Aorta (tissue), 4 donors: Measurements from ENCODE around the gene PGP. TPM values are rescaled to one million over a fixed set of nuclear protein-coding genes. Genes with fewer than 3 reads are reported as not detected.

Experiments
- polyA plus RNA-seq, 2 donors: library from polyadenylated mRNA; stranded (reverse); fragments of 200-250 nt; gene quantifications; one replicate each; pipeline ENCODE4 v1.2.3, GENCODE V29; 2013
- total RNA-seq, 2 donors: library from RNA; stranded (reverse); fragmentation: NEBNext Ultra II Directional; extraction: Animal tissue kit (Norgen Biotek cat#: 25700); gene quantifications; one replicate each; pipeline ENCODE4 v1.2.1, GENCODE V29; 2021
- donor health status: healthy with polysubstance abuse.
- donor health status: Bipolar disorder and iron deficiency.
- donor health status: DM: no; HTN: no; CAD: no.
- donor health status: DM: yes; HTN: yes; CAD: no.

The PGP gene
- total and polyA plus RNA-seq, 4 donors, result 7.3 to 15.4 (median 9.0) TPM

Other genes with a start within 250 kb of the PGP start
- gene RNF151, start 248.0 kb downstream of the PGP start, total RNA-seq, result not detected
- not detected for gene RNF151, start 248.0 kb downstream of the PGP start, polyA plus RNA-seq
- gene TBL3, start 242.8 kb downstream of the PGP start, total RNA-seq, result 10 to 100 TPM; 16.1 to 19.8 TPM
- gene TBL3, start 242.8 kb downstream of the PGP start, polyA plus RNA-seq, result 10 to 100 TPM; 14.9 to 85.5 TPM
- not detected for gene NOXO1, start 233.4 kb downstream of the PGP start, total RNA-seq
- gene NOXO1, start 233.4 kb downstream of the PGP start, polyA plus RNA-seq, result under 1 TPM in 1 of 2 donors, not detected in 1; 0.84 TPM
- 10 to 100 TPM; 11.3 to 13.3 TPM for gene GFER, start 230.6 kb downstream of the PGP start, total RNA-seq
- 10 to 100 TPM; 32.5 to 44.2 TPM for gene GFER, start 230.6 kb downstream of the PGP start, polyA plus RNA-seq
- gene SYNGR3, start 224.9 kb downstream of the PGP start, total RNA-seq, result under 1 TPM; 0.36 to 0.57 TPM
- under 1 TPM in 1 of 2 donors, not detected in 1; 0.26 TPM for gene SYNGR3, start 224.9 kb downstream of the PGP start, polyA plus RNA-seq
- gene ZNF598, start 205.0 kb downstream of the PGP start, total RNA-seq, result 10 to 100 TPM; 31.0 to 34.4 TPM
- gene ZNF598, start 205.0 kb downstream of the PGP start, polyA plus RNA-seq, result 10 to 100 TPM; 12.8 to 32.9 TPM
- gene NPW, start 195.1 kb downstream of the PGP start, total RNA-seq, result 1 to 10 TPM in 1 of 2 donors, not detected in 1; 1.2 TPM
- gene NPW, start 195.1 kb downstream of the PGP start, polyA plus RNA-seq, result under 1 TPM in 1 of 2 donors, not detected in 1; 0.56 TPM
- gene NHERF2, start 187.9 kb downstream of the PGP start, total RNA-seq, result 100 to 1,000 TPM in 1 of 2 donors, 10 to 100 TPM in 1; 81.8 to 110 TPM
- gene NHERF2, start 187.9 kb downstream of the PGP start, polyA plus RNA-seq, result 100 to 1,000 TPM; 119 to 133 TPM
- gene NTHL1, start 167.0 kb downstream of the PGP start, total RNA-seq, result 10 to 100 TPM in 1 of 2 donors, 1 to 10 TPM in 1; 7.4 to 12.9 TPM
- gene NTHL1, start 167.0 kb downstream of the PGP start, polyA plus RNA-seq, result 10 to 100 TPM; 24.4 to 33.8 TPM
- gene TSC2, start 166.9 kb downstream of the PGP start, total RNA-seq, result 100 to 1,000 TPM in 1 of 2 donors, 10 to 100 TPM in 1; 92.4 to 146 TPM
- gene TSC2, start 166.9 kb downstream of the PGP start, polyA plus RNA-seq, result 100 to 1,000 TPM in 1 of 2 donors, 10 to 100 TPM in 1; 16.2 to 166 TPM
- gene PKD1, start 78.9 kb downstream of the PGP start, total RNA-seq, result 100 to 1,000 TPM; 325 to 337 TPM
- gene PKD1, start 78.9 kb downstream of the PGP start, polyA plus RNA-seq, result 100 to 1,000 TPM in 1 of 2 donors, 10 to 100 TPM in 1; 42.8 to 270 TPM
- under 1 TPM in 1 of 2 donors, not detected in 1; 0.51 TPM for gene RAB26, start 66.2 kb downstream of the PGP start, total RNA-seq
- 1 to 10 TPM; 2.5 to 4.8 TPM for gene RAB26, start 66.2 kb downstream of the PGP start, polyA plus RNA-seq
- 10 to 100 TPM; 47.7 to 54.4 TPM for gene TRAF7, start 59.1 kb downstream of the PGP start, total RNA-seq
- gene TRAF7, start 59.1 kb downstream of the PGP start, polyA plus RNA-seq, result 10 to 100 TPM; 24.4 to 38.0 TPM
- gene CASKIN1, start 18.2 kb downstream of the PGP start, total RNA-seq, result under 1 TPM in 1 of 2 donors, not detected in 1; 0.15 TPM
- gene CASKIN1, start 18.2 kb downstream of the PGP start, polyA plus RNA-seq, result under 1 TPM; 0.13 to 0.28 TPM
- 10 to 100 TPM; 14.1 to 19.9 TPM for gene MLST8, start 9.4 kb downstream of the PGP start, total RNA-seq
- gene MLST8, start 9.4 kb downstream of the PGP start, polyA plus RNA-seq, result 10 to 100 TPM; 23.7 to 50.7 TPM
- gene BRICD5, start 4.0 kb downstream of the PGP start, total RNA-seq, result 1 to 10 TPM; 3.4 to 6.0 TPM
- gene BRICD5, start 4.0 kb downstream of the PGP start, polyA plus RNA-seq, result 10 to 100 TPM in 1 of 2 donors, under 1 TPM in 1; 0.88 to 36.1 TPM
- 10 to 100 TPM; 17.3 to 21.5 TPM for gene E4F1, start 8.8 kb upstream of the PGP start, total RNA-seq
- 10 to 100 TPM; 12.9 to 75.7 TPM for gene E4F1, start 8.8 kb upstream of the PGP start, polyA plus RNA-seq
- 1 to 10 TPM in 1 of 2 donors, under 1 TPM in 1; 0.39 to 1.1 TPM for gene DNASE1L2, start 21.6 kb upstream of the PGP start, total RNA-seq
- gene DNASE1L2, start 21.6 kb upstream of the PGP start, polyA plus RNA-seq, result 1 to 10 TPM in 1 of 2 donors, under 1 TPM in 1; 0.38 to 1.1 TPM
- 10 to 100 TPM; 28.4 to 31.3 TPM for gene ECI1, start 36.7 kb upstream of the PGP start, total RNA-seq
- 10 to 100 TPM; 63.0 to 66.0 TPM for gene ECI1, start 36.7 kb upstream of the PGP start, polyA plus RNA-seq
- 10 to 100 TPM; 95.5 to 98.4 TPM for gene RNPS1, start 53.3 kb upstream of the PGP start, total RNA-seq
- 100 to 1,000 TPM in 1 of 2 donors, 10 to 100 TPM in 1; 96.4 to 101 TPM for gene RNPS1, start 53.3 kb upstream of the PGP start, polyA plus RNA-seq
- gene ABCA3, start 125.9 kb upstream of the PGP start, total RNA-seq, result 10 to 100 TPM; 11.7 to 19.3 TPM
- gene ABCA3, start 125.9 kb upstream of the PGP start, polyA plus RNA-seq, result 1 to 10 TPM; 2.6 to 7.6 TPM
- 1 to 10 TPM in 1 of 2 donors, under 1 TPM in 1; 0.91 to 3.6 TPM for gene CCNF, start 214.6 kb upstream of the PGP start, total RNA-seq
- gene CCNF, start 214.6 kb upstream of the PGP start, polyA plus RNA-seq, result under 1 TPM; 0.33 to 0.75 TPM
- gene TEDC2, start 245.3 kb upstream of the PGP start, total RNA-seq, result under 1 TPM; 0.62 to 0.84 TPM
- gene TEDC2, start 245.3 kb upstream of the PGP start, polyA plus RNA-seq, result 1 to 10 TPM in 1 of 2 donors, under 1 TPM in 1; 0.38 to 1.6 TPM